Panc1 (cell line): ENCODE results near the gene UBXN1. TPM values are rescaled to one million over a fixed set of nuclear protein-coding genes. Genes with fewer than 3 reads are reported as not detected.
A peak's percentile ranks its signal among the peaks of the same experiment; 100 is the strongest.

Experiments
- ATAC-seq: fragments of 200-7000 bp; cut with Tn5 transposase; 2 replicates; pipeline ENCODE4 v1.9.1; 2020; ENCODE audit warnings: mild to moderate bottlenecking, moderate library complexity
- BruUV-seq: library from RNA; stranded (reverse); fragments of 400-500 nt; replicated peaks from 2 replicates; lab custom pipeline; 2021; lab: Mats Ljungman, UMichigan
- CTCF ChIA-PET: fragments of 300-600 bp; sonication (Branson Sonifier 250); formaldehyde crosslinking; loops from one replicate; lab custom pipeline; 2022; ENCODE audit warnings: antibody characterized with exemption; lab: Charles Lee
- POLR2A ChIA-PET: fragments of 300-600 bp; sonication (Branson Sonifier 250); formaldehyde crosslinking; loops from one replicate; lab custom pipeline; 2022; ENCODE audit warnings: antibody characterized with exemption; lab: Charles Lee
- DNase-seq: peaks from one replicate; pipeline ENCODE4 v3.0.0-alpha.2; 2010; ENCODE audit warnings: low read depth, low spot score
- H3K27ac ChIP-seq: 2 replicates; pipeline ENCODE4 v1.5.1; 2011; ENCODE audit warnings: mild to moderate bottlenecking, low read length, inconsistent platforms
- H3K27me3 ChIP-seq: fragments of 200-500 bp; sonication (Bioruptor generic); 2 replicates; pipeline ENCODE4 v1.6.0; 2014; ENCODE audit warnings: low read length, inconsistent platforms; ENCODE audit not compliant: control insufficient read depth, insufficient read depth
- H3K36me3 ChIP-seq: fragments of 200-500 bp; sonication (Bioruptor generic); 2 replicates; pipeline ENCODE4 v1.5.1; 2014; ENCODE audit warnings: inconsistent platforms, mild to moderate bottlenecking, low read length, moderate library complexity; ENCODE audit not compliant: control insufficient read depth, insufficient read depth
- H3K4me1 ChIP-seq: 2 replicates; pipeline ENCODE4 v1.5.1; 2011; ENCODE audit warnings: inconsistent platforms, mild to moderate bottlenecking, low read length, moderate library complexity; ENCODE audit not compliant: control insufficient read depth, insufficient read depth
- H3K4me3 ChIP-seq, 2 experiments: 2 replicates each; pipeline ENCODE4 v1.5.1; 2011 to 2012; ENCODE audit warnings: low read depth in 2 of 2, low read length in 2 of 2, mild to moderate bottlenecking in 2 of 2, inconsistent platforms in 1 of 2, moderate library complexity in 1 of 2
- H3K9me3 ChIP-seq: fragments of 200-500 bp; sonication (Bioruptor generic); 2 replicates; pipeline ENCODE4 v1.5.1; 2014; ENCODE audit warnings: low read depth, mild to moderate bottlenecking, inconsistent platforms, low read length, moderate library complexity; ENCODE audit not compliant: control insufficient read depth, insufficient read depth
- CTCF ChIP-seq: fragments of 450-650 bp; IDR thresholded peaks from 2 replicates; pipeline ENCODE4 v1.5.1; 2017; ENCODE audit warnings: mild to moderate bottlenecking
- POLR2AphosphoS5 ChIP-seq: IDR thresholded peaks from 2 replicates; pipeline ENCODE4 v1.6.1; 2012; ENCODE audit warnings: mild to moderate bottlenecking, low read depth, low read length, moderate library complexity
- SIN3A ChIP-seq: IDR thresholded peaks from 2 replicates; pipeline ENCODE4 v1.6.1; 2012; ENCODE audit warnings: low read depth, mild to moderate bottlenecking, low read length, moderate library complexity, borderline replicate concordance; ENCODE audit not compliant: insufficient read depth
- TCF7L2 ChIP-seq: IDR thresholded peaks from 2 replicates; pipeline ENCODE4 v1.6.1; 2011; ENCODE audit warnings: mild to moderate bottlenecking, low read depth, low read length, inconsistent platforms
- in situ Hi-C: cut with HindIII; loops from 2 replicates; pipeline ENCODE4 v1.10.0; 2016; ENCODE audit warnings: low sequenced_read_pairs, low pct_unique_long_range_greater_than_20kb
- intact Hi-C: fragments of 100-400 bp; cut with micrococcal nuclease; formaldehyde crosslinking; loops from one replicate; pipeline ENCODE4 v1.10.0; 2022; ENCODE audit not compliant: unreplicated experiment
- total RNA-seq: library from RNA; stranded (reverse); gene quantifications from one replicate; pipeline ENCODE4 v1.2.1, GENCODE V29; 2021; ENCODE audit not compliant: unreplicated experiment
- TF ChIP-seq, protein P1 (sequence below), 2 experiments: IDR thresholded peaks; 2 replicates each; pipeline ENCODE4 v1.6.1; 2011 to 2012; ENCODE audit warnings: low read depth in 2 of 2, control low read depth in 1 of 2, low read length in 1 of 2, mild to moderate bottlenecking in 1 of 2, moderate library complexity in 1 of 2; ENCODE audit not compliant: insufficient read depth in 1 of 2

UBXN1 gene
- total RNA-seq, 1 experiment from 2014 or later, result 105 TPM

GRCh38 chr11:62646825-62647608 lies 31.9 kb downstream of the UBXN1 start:
- peak overlapping the region; percentile 69 to 92 for H3K4me3 ChIP-seq
- ChIA-PET CTCF (no interaction called here), POLR2A (interaction anchor here (0.6 kb wide), 2 partner anchors 9 to 19 kb away, joined by 3 to 9 read pairs; partner anchors contain the start of genes C11orf98 and CSKMT)
- TF ChIP-seq, protein P1, sequence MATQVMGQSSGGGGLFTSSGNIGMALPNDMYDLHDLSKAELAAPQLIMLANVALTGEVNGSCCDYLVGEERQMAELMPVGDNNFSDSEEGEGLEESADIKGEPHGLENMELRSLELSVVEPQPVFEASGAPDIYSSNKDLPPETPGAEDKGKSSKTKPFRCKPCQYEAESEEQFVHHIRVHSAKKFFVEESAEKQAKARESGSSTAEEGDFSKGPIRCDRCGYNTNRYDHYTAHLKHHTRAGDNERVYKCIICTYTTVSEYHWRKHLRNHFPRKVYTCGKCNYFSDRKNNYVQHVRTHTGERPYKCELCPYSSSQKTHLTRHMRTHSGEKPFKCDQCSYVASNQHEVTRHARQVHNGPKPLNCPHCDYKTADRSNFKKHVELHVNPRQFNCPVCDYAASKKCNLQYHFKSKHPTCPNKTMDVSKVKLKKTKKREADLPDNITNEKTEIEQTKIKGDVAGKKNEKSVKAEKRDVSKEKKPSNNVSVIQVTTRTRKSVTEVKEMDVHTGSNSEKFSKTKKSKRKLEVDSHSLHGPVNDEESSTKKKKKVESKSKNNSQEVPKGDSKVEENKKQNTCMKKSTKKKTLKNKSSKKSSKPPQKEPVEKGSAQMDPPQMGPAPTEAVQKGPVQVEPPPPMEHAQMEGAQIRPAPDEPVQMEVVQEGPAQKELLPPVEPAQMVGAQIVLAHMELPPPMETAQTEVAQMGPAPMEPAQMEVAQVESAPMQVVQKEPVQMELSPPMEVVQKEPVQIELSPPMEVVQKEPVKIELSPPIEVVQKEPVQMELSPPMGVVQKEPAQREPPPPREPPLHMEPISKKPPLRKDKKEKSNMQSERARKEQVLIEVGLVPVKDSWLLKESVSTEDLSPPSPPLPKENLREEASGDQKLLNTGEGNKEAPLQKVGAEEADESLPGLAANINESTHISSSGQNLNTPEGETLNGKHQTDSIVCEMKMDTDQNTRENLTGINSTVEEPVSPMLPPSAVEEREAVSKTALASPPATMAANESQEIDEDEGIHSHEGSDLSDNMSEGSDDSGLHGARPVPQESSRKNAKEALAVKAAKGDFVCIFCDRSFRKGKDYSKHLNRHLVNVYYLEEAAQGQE (IDR thresholded peaks at IDR 0.05; ENCODE audit: insufficient read depth in 1 of 2, low read depth in 2 of 2, low read length in 1 of 2), result no peak
- TF ChIP-seq CTCF (no peak), SIN3A (no peak), POLR2AphosphoS5 (no peak), TCF7L2 (no peak)
- in situ Hi-C loops (no loop called here), intact Hi-C loops (no loop called here)
- no peaks in the 10 kb centered on the region for H3K9me3 ChIP-seq
- H3K27me3 ChIP-seq, result no peaks in the 10 kb centered on the region
- ATAC-seq (peak; percentile 41), DNase-seq (no peak)
- peaks cover 21% of the 10 kb centered on the region for H3K4me1 ChIP-seq
- H3K36me3 ChIP-seq, result no peaks in the 10 kb centered on the region
- no TSS peak for BruUV-seq
- H3K27ac ChIP-seq, result peak overlapping the region; percentile 71

DNA sequence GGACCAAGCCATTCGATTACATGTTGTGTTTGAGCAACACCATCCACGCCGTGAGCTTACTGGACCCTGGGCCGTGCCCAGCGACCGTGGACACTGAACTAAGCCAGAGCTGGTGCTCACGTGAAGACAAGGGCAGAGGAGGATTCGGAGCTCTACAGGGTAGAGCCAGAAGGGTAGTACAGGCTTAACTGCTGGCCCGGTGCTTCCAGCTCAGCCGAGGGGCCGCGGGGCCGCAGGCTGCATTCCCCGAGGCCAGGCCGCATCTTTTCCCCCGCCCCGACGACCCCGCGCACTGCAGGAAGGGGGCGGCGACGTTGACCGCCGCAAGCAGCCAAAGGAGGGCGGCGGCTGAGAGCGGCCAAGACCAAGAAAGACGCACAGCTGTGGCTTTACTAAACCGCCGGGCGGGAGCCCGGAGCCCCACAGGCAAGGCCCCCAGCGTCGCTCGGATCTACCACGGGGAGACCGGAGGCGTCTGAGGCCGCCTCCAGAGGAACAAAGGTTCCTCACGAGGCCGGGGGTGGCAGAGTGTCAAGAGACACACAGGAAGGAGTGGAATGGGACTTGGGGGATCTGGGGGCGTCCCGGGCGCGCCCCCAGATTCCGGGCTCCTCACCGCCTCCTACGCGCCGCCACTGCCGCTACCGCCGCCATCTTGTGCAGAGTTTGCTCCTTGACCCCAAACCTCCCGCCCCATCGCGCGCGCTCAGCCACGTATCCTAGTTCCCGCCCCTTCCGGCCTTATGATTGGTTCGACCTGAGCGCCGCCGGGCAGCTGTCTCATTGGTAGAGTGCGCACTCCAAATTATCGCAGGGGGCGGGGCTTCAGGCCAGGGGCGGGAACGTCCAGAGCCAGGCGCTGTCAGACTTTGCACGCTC lies 32.7 kb downstream of the UBXN1 start, which contains the start of gene GANAB:
Gene GANAB, minus strand, starts transcription at position 668 of the 879 bp plus-strand sequence. Its CDS starts 14 bp downstream, at position 654.
- peak; percentile 80 for DNase-seq
- Histone ChIP-seq H3K4me1 (peaks cover 21% of the 10 kb centered on the region), H3K9me3 (no peaks in the 10 kb centered on the region), H3K36me3 (no peaks in the 10 kb centered on the region), H3K27me3 (no peaks in the 10 kb centered on the region), H3K4me3 (peak within 1 kb of the TSS; percentile 69 to 92), H3K27ac (peak within 1 kb of the TSS; percentile 80)
- intact Hi-C loops, result no loop called here
- peak; percentile 98 for ATAC-seq
- in situ Hi-C loops, result no loop called here
- POLR2A ChIA-PET, result interaction anchor here (0.5 to 0.6 kb wide), 4 partner anchors 10 to 40 kb away, joined by 3 to 13 read pairs (median 6); partner anchors contain the start of genes C11orf98 and CSKMT
- BruUV-seq, result no TSS peak
- TF ChIP-seq POLR2AphosphoS5, result peak; percentile 97
- TF ChIP-seq TCF7L2, result no peak
- peak; percentile 84; the same call in 1 of the 2 replicates for TF ChIP-seq SIN3A
- CTCF ChIA-PET, result no interaction called here
